K562 (cell line): Measurements from ENCODE around the gene GABRA5.

Experiments used
- CHD2 ChIP-seq: IDR thresholded peaks from 2 replicates; pipeline ENCODE4 v1.6.1; 2011; ENCODE audit warnings: low read depth, low read length
- CTCF ChIP-seq, 3 experiments: IDR thresholded peaks in 2 of 3; conservative IDR thresholded peaks in 1 of 3; 2 replicates each; pipeline ENCODE4 v1.5.1; 2011 to 2012; ENCODE audit warnings: low read length in 3 of 3, mild to moderate bottlenecking in 3 of 3, control low read depth in 2 of 3, improper control_type of control experiment in 1 of 3, inconsistent platforms in 1 of 3, low read depth in 1 of 3, mixed read lengths in 1 of 3, moderate library complexity in 1 of 3; ENCODE audit not compliant: insufficient read depth in 2 of 3
- FOS ChIP-seq: IDR thresholded peaks from 3 replicates; pipeline ENCODE4 v1.6.1; 2011; ENCODE audit not compliant: insufficient read length; ENCODE audit errors: extremely low read depth
- GABPB1 ChIP-seq: sonication (generic); formaldehyde crosslinking; IDR thresholded peaks from 2 replicates; pipeline ENCODE4 v1.8.0; 2022; ENCODE audit warnings: mild to moderate bottlenecking, missing genetic modification reagents
- NR1H2 ChIP-seq: sonication (generic); formaldehyde crosslinking; IDR thresholded peaks from 2 replicates; pipeline ENCODE4 v1.4.0; 2020; ENCODE audit warnings: mild to moderate bottlenecking, missing genetic modification reagents
- PHF8 ChIP-seq: fragments of 200-600 bp; sonication (generic); IDR thresholded peaks from 2 replicates; pipeline ENCODE4 v1.6.1; 2012; ENCODE audit warnings: mixed run types, mild to moderate bottlenecking, inconsistent platforms, low read length, moderate library complexity, borderline replicate concordance
- POLR2AphosphoS5 ChIP-seq: IDR thresholded peaks from 2 replicates; pipeline ENCODE4 v1.6.1; 2011; ENCODE audit warnings: mild to moderate bottlenecking, low read depth, low read length, moderate library complexity; ENCODE audit not compliant: control insufficient read depth, insufficient read depth
- USF2 ChIP-seq: sonication (generic); formaldehyde crosslinking; IDR thresholded peaks from 2 replicates; pipeline ENCODE4 v1.5.0; 2020; ENCODE audit warnings: missing genetic modification reagents
- ZNF76 ChIP-seq: fragments of 250-450 bp; sonication (Bioruptor Pico); IDR thresholded peaks from 2 replicates; pipeline ENCODE4 v1.4.0; 2020; ENCODE audit warnings: mild to moderate bottlenecking, moderate library complexity, borderline replicate concordance
- TF ChIP-seq, protein P1 (sequence below), 3 experiments: fragments of 200-800 bp in 1 of 3; sonication (Bioruptor generic) in 1 of 3; sonication (generic) in 1 of 3; formaldehyde crosslinking in 1 of 3; IDR thresholded peaks; 2 replicates each; pipeline versions ENCODE4 v1.6.1 to v1.8.0; 2016 to 2022; ENCODE audit warnings: mild to moderate bottlenecking in 2 of 3, missing compliant biosample characterization in 2 of 3, missing genetic modification characterization in 2 of 3, missing genetic modification reagents in 1 of 3
- TF ChIP-seq, protein P2 (sequence below): sonication (generic); formaldehyde crosslinking; IDR thresholded peaks from 2 replicates; pipeline ENCODE4 v1.9.0; 2022; ENCODE audit warnings: mild to moderate bottlenecking, missing genetic modification reagents

- TF ChIP-seq CTCF (IDR thresholded peaks at IDR 0.05 in 2 of 3, conservative IDR thresholded peaks at IDR 0.05 in 1 of 3; ENCODE audit: insufficient read depth in 2 of 3, low read depth in 1 of 3, low read length in 3 of 3) (no peak), USF2 (CRISPR knock-in tag) (no peak), GABPB1 (no peak), POLR2AphosphoS5 (no peak), CHD2 (no peak), FOS (no peak), PHF8 (no peak), ZNF76 (no peak), NR1H2 (CRISPR knock-in tag) (no peak)
- TF ChIP-seq, protein P1, sequence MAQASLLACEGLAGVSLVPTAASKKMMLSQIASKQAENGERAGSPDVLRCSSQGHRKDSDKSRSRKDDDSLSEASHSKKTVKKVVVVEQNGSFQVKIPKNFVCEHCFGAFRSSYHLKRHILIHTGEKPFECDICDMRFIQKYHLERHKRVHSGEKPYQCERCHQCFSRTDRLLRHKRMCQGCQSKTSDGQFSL (CRISPR knock-in tag; IDR thresholded peaks at IDR 0.05), result no peak
- TF ChIP-seq, protein P1 (tag; IDR thresholded peaks at IDR 0.05), result no peak
- TF ChIP-seq, protein P2, sequence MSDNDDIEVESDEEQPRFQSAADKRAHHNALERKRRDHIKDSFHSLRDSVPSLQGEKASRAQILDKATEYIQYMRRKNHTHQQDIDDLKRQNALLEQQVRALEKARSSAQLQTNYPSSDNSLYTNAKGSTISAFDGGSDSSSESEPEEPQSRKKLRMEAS, result no peak
These were observed 2.8 kb downstream of the GABRA5 start for GRCh38 chr15:26869628-26870027.
